Stimulated activated naive CD8-positive, alpha-beta T cell treated with anti-CD3 and anti-CD28 coated beads, Interleukin-15, Interleukin-2, amounts not matched to agents 100 U/mL and 50 U/mL, for 24 hours (primary cell): Measurements from ENCODE around the gene GALNT16.
"Not testable (repeated sequence)": the region's sequence is repeated elsewhere in the genome, so short reads cannot be mapped to it uniquely, and the experiment has no call there.

ENCODE experiments used
- ATAC-seq: fragments of 150-1000 bp; cut with Tn5 transposase; one replicate; pipeline ENCODE4 v1.10.0; 2021
- DNase-seq: peaks from one replicate; pipeline ENCODE4 v3.0.0; 2021

GALNT16 gene

GRCh38 chr14:69363964-69364363 lies 104.0 kb downstream of the GALNT16 start:
- DNase-seq (no peak), ATAC-seq (no peak)

GRCh38 chr14:69364378-69364777 lies 104.4 kb downstream of the GALNT16 start:
- no peak for DNase-seq
- ATAC-seq: no peak

DNA sequence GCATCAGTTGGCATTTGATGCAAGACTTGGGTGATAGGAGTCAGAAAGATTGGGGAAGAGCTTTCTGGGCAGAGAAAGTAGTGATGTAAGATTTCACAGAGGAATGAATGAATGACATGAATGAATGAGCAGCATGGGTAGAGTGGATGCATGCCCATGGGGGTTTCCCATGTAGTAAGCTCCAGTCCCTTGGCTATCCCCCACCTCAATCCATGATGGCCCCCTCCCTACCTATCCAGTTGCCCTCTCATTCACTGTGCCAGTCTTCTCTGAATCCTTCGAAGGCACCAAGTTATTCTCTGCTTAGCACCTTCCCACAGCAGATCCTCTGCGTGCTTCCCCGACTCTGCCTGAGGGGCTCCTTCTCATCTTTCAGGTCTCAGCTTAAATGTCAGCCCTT lies 106.1 kb downstream of the GALNT16 start:
- no peak for DNase-seq
- ATAC-seq: no peak

DNA sequence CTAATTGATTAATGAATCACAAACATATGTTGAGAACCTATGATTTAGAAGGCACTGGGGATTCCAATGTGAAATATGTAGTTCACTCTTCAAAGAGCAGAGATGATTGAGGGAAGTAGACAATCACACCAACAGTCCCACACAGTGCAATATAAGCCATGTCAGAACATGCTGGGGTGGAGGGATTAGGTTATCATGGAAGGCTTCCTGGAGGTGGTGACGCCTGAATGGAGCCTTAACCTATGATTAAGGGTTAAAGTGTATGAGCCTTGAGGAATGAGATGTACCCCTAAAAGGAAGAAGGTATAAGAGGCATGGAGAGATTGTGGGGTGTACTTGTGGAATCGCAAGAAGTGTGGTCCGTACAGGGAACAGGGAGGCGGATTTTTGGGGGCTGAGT lies 106.8 kb downstream of the GALNT16 start:
- DNase-seq (no peak), ATAC-seq (no peak)

DNA sequence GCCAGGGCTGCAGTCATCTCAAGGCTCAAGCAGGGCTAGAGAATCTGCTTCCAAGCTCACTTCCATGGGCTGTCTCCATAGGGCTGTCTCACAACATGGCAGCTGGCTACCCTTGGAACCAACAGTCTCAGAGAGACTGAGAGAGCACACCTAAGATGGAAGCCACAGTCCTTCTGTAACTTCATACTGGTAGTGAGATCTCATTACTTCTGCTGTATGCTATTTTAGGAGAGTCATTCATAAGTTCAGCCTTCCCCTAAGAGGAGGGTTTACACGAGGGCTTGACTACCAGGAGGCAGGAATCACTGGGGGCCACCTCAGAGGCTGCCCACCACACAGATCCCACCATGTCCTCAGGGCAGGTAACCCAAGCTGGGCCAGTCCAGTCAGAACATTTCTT lies 108.4 kb downstream of the GALNT16 start:
- DNase-seq (no peak), ATAC-seq (peak; percentile 22)

GRCh38 chr14:69370061-69370460 lies 110.1 kb downstream of the GALNT16 start:
- no peak for ATAC-seq
- no peak for DNase-seq

DNA sequence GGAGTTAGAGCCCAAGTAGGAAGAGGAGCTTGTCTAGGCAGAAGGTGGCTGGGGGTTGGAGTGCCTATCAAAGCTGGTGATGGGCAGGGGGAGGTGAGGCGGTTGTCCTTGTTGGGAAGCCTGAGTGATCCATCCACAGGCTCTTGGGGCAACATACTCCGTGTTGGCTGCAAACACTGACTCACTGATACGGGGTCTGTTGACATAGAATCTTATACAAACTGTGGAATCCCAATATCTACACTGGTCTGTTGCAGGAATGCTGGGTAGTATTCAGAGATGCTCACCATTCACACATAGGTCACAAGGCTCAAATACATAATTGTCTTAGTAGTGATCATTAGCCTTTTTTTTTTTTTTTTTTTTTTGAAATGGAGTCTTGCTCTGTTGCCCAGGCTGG lies 112.2 kb downstream of the GALNT16 start:
- DNase-seq (no peak), ATAC-seq (no peak)

DNA sequence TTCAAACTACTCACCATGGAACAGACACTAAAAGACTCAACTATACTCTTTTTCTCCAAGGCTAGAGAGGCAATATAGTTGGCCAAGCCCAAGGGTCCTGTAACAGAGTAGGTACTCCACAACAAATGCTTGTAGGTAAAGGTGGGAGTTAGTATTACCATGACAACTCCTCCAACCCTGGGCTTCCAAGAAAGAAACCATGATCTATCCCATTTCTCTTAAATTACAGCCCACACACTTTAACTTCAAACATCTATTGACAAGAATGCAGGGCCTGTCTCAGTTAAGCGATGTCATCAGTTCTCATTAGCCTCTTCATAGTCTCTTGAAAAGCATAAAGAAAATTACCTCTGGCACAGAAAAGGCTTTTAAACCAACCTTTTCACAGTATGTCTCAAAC lies 113.1 kb downstream of the GALNT16 start:
- DNase-seq: no peak
- peak; percentile 52 for ATAC-seq

- DNase-seq (no peak), ATAC-seq (no peak)
Measured at GRCh38 chr14:69374235-69374634, 114.3 kb downstream of the GALNT16 start.

- ATAC-seq: no peak
- DNase-seq: no peak
Measured at GRCh38 chr14:69375182-69375581, 115.2 kb downstream of the GALNT16 start.

GRCh38 chr14:69375722-69376121 lies 115.8 kb downstream of the GALNT16 start:
- DNase-seq (no peak), ATAC-seq (no peak)

DNA sequence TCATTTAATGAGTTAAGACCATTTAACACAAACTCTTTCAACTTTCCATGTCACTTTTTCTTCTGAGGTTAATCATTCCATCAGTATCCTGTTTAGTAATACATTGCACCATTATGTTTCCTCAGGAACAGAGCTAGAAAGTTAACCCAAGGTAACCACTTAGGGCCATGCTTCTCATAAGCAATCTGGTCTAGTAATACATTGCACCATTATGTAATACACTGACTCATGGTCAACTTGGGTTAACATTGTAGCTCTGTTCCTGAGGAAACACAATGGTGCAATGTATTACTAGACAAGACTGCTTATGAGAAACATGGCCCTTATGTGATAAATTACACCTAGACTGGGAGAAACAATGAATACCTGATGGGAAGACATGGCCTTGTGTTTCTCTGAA lies 116.5 kb downstream of the GALNT16 start:
- ATAC-seq (no peak), DNase-seq (no peak)

DNA sequence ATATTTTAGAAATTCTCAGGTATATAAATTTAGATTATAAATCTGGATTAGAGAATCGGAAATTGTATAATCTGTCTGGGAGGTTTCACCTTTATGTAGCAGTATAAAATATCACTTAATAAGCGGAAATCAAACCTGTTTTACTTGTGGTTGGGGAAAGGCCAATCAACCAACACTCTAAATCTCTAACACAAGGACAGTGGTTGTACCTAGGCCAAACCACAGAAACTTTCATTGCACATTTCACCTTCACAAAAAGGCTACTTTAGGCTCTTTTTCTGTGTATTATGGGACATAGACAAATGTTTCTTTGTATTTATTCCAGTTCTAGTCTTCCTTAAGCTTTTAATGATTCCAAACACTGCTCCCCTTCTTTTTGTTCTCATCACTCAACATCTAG lies 118.3 kb downstream of the GALNT16 start:
- ATAC-seq (no peak), DNase-seq (no peak)

DNA sequence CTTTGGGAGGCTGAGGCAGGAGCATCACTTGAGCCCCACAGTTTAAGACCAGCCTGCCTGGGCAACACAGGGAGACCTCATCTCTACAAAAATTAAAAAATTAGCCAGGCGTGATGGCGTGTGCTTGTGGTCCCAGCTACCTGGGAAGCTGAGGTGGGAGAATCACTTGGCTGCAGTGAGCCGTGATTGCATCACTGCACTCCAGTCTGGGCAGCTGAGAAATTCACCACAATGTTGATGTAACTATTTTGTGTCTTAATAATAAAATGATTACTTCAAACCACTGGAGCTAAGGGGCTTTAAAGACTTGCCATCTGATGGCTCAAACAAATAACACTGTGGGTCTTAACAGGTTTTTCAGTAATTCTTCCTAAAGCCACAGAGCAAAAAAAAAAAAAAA lies 127.4 kb downstream of the GALNT16 start:
- DNase-seq (no peak), ATAC-seq (no peak)

DNA sequence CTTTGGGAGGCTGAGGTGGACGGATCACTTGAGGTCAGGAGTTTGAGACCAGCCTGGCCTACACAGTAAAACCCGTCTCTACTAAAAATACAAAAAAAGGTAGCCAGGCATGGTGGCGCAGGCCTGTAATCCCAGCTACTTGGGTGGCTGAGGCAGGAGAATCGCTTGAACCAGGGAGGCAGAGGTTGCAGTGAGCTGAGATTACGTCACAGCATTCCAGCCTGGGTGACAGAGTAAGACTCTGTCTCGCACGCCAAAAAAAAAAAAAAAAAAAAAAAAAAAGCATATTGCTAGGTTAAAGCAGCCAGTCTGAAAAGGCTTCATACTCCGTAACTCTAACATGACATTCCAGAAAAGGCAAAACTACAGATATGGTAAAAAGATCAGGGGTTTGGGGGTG lies 131.4 kb downstream of the GALNT16 start:
- not testable (repeated sequence) for ATAC-seq, DNase-seq

DNA sequence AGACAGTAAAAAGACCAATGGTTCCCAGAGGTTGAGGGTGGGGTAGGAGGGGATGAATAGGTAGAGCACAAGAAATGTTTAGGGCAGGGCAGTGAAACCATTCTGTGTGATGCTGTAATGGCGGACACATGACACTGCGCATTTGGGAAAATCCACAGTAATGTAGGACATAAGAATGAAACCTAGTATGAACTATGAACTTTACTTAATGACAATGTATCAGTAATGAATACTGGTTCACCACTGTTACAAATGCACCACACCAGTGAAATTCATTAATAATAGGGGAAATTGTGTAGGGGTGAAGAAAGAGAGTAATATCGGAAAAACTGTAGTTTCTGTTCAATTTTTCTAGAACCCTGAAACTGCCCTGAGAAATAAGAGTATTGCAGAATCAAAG lies 132.5 kb downstream of the GALNT16 start:
- DNase-seq (no peak), ATAC-seq (no peak)

DNA sequence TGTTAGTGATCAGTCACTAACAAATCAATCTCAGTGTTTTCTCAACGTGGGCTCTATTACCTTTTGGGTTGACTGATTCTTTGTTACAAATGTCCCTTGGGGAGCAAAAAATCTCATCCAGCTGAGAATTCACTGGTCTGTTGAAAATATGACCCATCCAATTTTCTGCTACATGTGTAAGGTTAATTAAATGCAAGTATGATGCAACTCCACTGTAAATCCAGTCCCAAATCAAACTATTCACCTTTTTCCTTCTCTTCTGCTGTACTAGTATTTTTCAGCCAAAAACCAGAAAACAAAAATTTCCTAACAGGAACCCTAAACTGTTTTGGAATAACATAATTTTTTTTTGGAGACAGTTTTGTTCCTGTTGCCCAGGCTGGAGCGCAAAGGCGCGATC lies 136.0 kb downstream of the GALNT16 start:
- no peak for DNase-seq
- no peak for ATAC-seq

DNA sequence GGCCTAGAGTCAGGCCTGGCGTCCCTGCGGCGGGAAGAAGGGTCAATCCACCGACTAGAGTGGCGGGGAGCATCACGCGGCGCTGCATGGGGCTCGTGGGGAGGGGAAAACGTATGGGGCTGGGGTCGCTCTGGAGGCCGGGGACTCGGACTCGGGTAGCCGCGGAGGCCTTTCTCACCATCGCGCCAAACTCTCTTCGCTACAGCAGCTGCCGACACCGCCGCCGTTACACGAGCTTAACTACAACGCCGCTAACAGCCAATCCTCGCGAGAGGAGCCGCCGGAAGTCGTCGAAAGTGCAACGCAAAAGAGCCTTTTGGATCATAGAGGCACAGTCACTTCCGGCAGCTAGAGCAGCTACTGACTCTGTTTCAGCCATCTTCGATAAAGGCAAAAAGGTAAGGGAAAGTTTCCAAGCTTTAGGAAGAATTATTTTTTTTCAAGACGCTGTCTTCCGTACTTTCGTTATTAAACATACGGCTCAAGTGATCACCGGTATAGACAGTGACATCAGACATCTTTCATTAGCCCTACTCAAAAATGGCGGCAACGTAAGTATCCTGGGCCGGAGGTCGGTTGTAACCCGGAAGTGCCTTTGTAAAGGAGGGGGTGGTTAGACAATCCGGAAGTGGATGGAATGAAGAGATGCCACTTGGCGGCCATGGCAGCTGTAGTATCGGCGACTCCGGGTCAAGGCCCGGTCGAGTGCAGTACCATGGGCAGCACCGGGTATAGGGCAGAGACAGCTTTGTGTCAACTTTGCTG lies 138.3 kb downstream of the GALNT16 start, which contains the start of the genes ERH and SLC39A9:
Gene ERH (minus strand): TSS at position 247 of the 765 bp plus-strand sequence. CDS start 66 bp downstream, at position 181.
Gene SLC39A9 (plus strand): TSS at position 640 of the 765 bp plus-strand sequence. CDS start 678 bp downstream, outside the sequence.
- DNase-seq: peak; percentile 92
- ATAC-seq: peak; percentile 91

- DNase-seq (no peak), ATAC-seq (peak; percentile 34)
Measured at GRCh38 chr14:69398818-69399210, 138.9 kb downstream of the GALNT16 start.

GRCh38 chr14:69399750-69400149 lies 139.8 kb downstream of the GALNT16 start:
- no peak for DNase-seq
- no peak for ATAC-seq

DNA sequence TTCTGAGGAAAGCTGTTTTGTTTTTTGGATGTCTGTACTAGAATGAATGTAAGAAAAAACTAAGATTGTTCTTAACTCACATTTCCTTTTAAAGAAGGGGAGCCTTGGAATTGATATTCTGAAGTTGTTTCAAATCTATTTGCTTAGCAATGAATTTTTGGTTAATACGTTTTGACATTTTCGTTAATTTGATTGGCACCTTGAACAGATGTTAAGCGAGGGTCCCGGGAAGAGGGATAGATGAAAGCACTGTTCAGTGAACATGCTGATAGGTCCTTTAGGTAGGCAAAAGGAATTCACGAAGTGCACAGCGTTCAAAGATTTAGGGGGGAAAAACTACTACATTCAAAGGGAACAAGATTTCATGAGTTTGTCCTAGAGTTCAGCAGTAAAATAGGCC lies 140.2 kb downstream of the GALNT16 start:
- DNase-seq: no peak

GRCh38 chr14:69401841-69402240 lies 141.9 kb downstream of the GALNT16 start:
- DNase-seq (no peak), ATAC-seq (no peak)

More for the DNA sequence above, 140.2 kb downstream of the GALNT16 start:
- ATAC-seq: no peak

DNA sequence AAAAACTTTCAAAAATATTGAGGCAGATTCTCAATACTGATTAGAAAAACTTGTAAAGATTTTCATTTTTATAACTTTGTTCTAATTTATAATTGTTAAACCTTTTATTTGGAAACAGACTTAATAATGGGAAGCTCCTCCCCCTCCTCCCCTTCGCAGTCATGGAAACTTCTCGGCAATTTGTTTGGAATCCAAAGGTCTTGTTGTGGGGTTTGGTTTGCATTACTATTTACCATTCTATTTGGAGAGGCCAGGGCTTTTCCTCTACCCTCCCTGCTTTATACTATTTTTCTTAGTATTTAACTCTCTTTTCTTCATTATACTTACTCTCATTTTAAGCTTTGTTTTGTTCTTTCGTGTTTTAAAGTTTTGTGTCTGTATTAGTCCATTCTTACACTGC lies 144.5 kb downstream of the GALNT16 start:
- ATAC-seq (no peak), DNase-seq (no peak)

- no peak for DNase-seq
- ATAC-seq: no peak
Measured at GRCh38 chr14:69404883-69405282, 144.9 kb downstream of the GALNT16 start.
